HepG2 (cell line): Measurements from ENCODE around the gene TBXA2R. TPM values are rescaled to one million over a fixed set of nuclear protein-coding genes. Genes with fewer than 3 reads are reported as not detected.

Experiments
- AKAP8 ChIP-seq: sonication (generic); formaldehyde crosslinking; IDR thresholded peaks from 2 replicates; pipeline ENCODE4 v1.5.1; 2020; ENCODE audit warnings: mild to moderate bottlenecking, missing genetic modification reagents
- FOXP1 ChIP-seq, 2 experiments: fragments of 450-650 bp in 1 of 2; IDR thresholded peaks; 2 replicates each; pipeline ENCODE4 v1.6.1; 2017 to 2018; ENCODE audit warnings: antibody characterized with exemption in 1 of 2
- GFI1 ChIP-seq: sonication (generic); formaldehyde crosslinking; IDR thresholded peaks from 2 replicates; pipeline ENCODE4 v1.5.0; 2020; ENCODE audit warnings: missing genetic modification reagents, mild to moderate bottlenecking, borderline replicate concordance
- HDAC2 ChIP-seq: sonication (generic); formaldehyde crosslinking; IDR thresholded peaks from 2 replicates; pipeline ENCODE4 v1.4.0; 2020; ENCODE audit warnings: missing genetic modification reagents
- HOXA3 ChIP-seq: sonication (generic); formaldehyde crosslinking; IDR thresholded peaks from 2 replicates; pipeline ENCODE4 v1.5.0; 2020; ENCODE audit warnings: missing genetic modification reagents
- ISX ChIP-seq: sonication (generic); formaldehyde crosslinking; conservative IDR thresholded peaks from 2 replicates; pipeline ENCODE4 v1.5.0; 2020; ENCODE audit warnings: missing genetic modification reagents
- KLF15 ChIP-seq: sonication (generic); formaldehyde crosslinking; IDR thresholded peaks from 2 replicates; pipeline ENCODE4 v1.8.1; 2023; ENCODE audit warnings: borderline replicate concordance, mild to moderate bottlenecking, inconsistent platforms, missing genetic modification reagents, mixed read lengths
- MIER2 ChIP-seq: IDR thresholded peaks from 2 replicates; pipeline ENCODE4 v1.6.1; 2016; ENCODE audit warnings: missing biosample characterization, missing genetic modification reagents
- REPIN1 ChIP-seq: sonication (generic); formaldehyde crosslinking; IDR thresholded peaks from 2 replicates; pipeline ENCODE4 v1.8.0; 2022; ENCODE audit warnings: missing genetic modification reagents, low read depth, mild to moderate bottlenecking, borderline replicate concordance
- RNF2 ChIP-seq: fragments of 450-650 bp; conservative IDR thresholded peaks from 2 replicates; pipeline ENCODE4 v1.6.1; 2016; ENCODE audit warnings: low read depth
- XBP1 ChIP-seq: sonication (generic); formaldehyde crosslinking; IDR thresholded peaks from 2 replicates; pipeline ENCODE4 v1.5.0; 2020; ENCODE audit warnings: missing genetic modification reagents
- ZIK1 ChIP-seq: sonication (generic); formaldehyde crosslinking; IDR thresholded peaks from 2 replicates; pipeline ENCODE4 v1.5.0; 2020; ENCODE audit warnings: mild to moderate bottlenecking, low read depth, missing genetic modification reagents, borderline replicate concordance
- ZNF501 ChIP-seq: sonication (generic); formaldehyde crosslinking; IDR thresholded peaks from 2 replicates; pipeline ENCODE4 v1.5.1; 2020; ENCODE audit warnings: mild to moderate bottlenecking, moderate library complexity, missing genetic modification reagents
- ZNF572 ChIP-seq: sonication (generic); formaldehyde crosslinking; IDR thresholded peaks from 2 replicates; pipeline ENCODE4 v1.5.1; 2020; ENCODE audit warnings: mild to moderate bottlenecking, missing genetic modification reagents
- ZNF629 ChIP-seq: sonication (generic); formaldehyde crosslinking; conservative IDR thresholded peaks from 2 replicates; pipeline ENCODE4 v1.5.0; 2020; ENCODE audit warnings: missing genetic modification reagents
- polyA plus RNA-seq, 8 experiments: library from polyadenylated mRNA; depleted of rRNA in 3 of 8; stranded (reverse) in 7 of 8; unstranded in 1 of 8; fragments of >200 nt; fragmentation: Illumina TruSeq in 4 of 8; extraction: Trizol in 4 of 8; gene quantifications; 2 replicates each; pipeline versions ENCODE4 v1.2.1 to v1.2.3, GENCODE V29; 2011 to 2016; ENCODE audit warnings: low read depth in 4 of 8, missing spikeins in 1 of 8, mixed read lengths in 1 of 8; ENCODE audit not compliant: insufficient read depth in 1 of 8
- total RNA-seq, 5 experiments: library from RNA; depleted of rRNA; stranded (reverse); fragments of >200 nt; fragmentation: Illumina TruSeq; extraction: Trizol; gene quantifications; 2 replicates each; pipeline ENCODE4 v1.2.3, GENCODE V29; 2016; ENCODE audit warnings: low read depth in 1 of 5
- TF ChIP-seq, protein P1 (sequence below): sonication (generic); formaldehyde crosslinking; IDR thresholded peaks from 2 replicates; pipeline ENCODE4 v1.4.0; 2020; ENCODE audit warnings: missing genetic modification reagents, borderline replicate concordance
- TF ChIP-seq, protein P2 (sequence below): sonication (generic); formaldehyde crosslinking; IDR thresholded peaks from 2 replicates; pipeline ENCODE4 v1.9.0; 2022; ENCODE audit warnings: missing genetic modification reagents, mild to moderate bottlenecking, borderline replicate concordance
- TF ChIP-seq, protein P3 (sequence below): sonication (generic); formaldehyde crosslinking; IDR thresholded peaks from 2 replicates; pipeline ENCODE4 v1.5.1; 2020; ENCODE audit warnings: mild to moderate bottlenecking, missing genetic modification reagents, moderate library complexity
- TF ChIP-seq, protein P4 (sequence below): sonication (generic); formaldehyde crosslinking; IDR thresholded peaks from 2 replicates; pipeline ENCODE4 v1.4.0; 2020; ENCODE audit warnings: missing genetic modification reagents
- TF ChIP-seq, protein P5 (sequence below): sonication (generic); formaldehyde crosslinking; IDR thresholded peaks from 2 replicates; pipeline ENCODE4 v1.8.0; 2022; ENCODE audit warnings: missing genetic modification reagents, mild to moderate bottlenecking, inconsistent platforms, borderline replicate concordance

Gene TBXA2R
- total and polyA plus RNA-seq, 2 of the 13 experiments (the other 11 are each of a cell fraction or from before 2014, with no cell fraction given): 0.09 TPM; not detected in 1

DNA sequence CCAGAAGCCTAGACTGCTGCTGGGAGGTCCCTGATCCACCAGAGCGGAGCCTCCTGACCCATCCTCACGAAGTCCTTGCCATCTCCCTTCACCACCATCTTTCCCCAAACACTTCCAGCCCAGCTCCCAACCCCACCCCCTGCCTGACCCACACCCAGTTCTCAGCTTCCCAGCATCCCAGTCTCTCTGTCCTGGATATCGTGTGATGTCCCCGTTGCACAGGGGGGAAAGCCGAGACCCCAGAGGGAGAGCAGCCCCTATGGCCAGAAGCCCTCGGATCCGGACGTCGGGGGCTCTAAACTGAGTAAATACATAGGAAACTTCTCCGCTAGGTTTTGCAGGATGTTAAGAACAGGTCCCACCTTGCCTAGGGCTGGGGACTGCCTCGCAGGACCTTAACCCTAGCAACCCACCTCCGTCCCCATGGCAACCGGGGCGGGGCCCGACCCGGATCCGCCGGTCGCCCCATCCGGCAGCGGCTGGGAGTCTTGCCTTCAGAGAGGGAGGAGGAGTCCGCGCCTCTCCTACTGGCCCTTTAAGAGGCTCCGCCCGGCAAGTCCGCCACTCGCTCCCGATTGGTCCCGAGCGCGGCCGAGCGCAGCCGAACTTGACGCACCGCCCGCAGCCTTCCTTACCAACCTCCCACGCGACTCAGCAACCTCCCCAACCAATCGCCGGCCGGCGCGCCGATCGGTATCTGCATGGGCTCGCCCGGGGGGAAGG is 34.4 kb downstream of the TBXA2R start (continued):
- no peak for TF ChIP-seq XBP1 (CRISPR knock-in tag)
- TF ChIP-seq, protein P1, sequence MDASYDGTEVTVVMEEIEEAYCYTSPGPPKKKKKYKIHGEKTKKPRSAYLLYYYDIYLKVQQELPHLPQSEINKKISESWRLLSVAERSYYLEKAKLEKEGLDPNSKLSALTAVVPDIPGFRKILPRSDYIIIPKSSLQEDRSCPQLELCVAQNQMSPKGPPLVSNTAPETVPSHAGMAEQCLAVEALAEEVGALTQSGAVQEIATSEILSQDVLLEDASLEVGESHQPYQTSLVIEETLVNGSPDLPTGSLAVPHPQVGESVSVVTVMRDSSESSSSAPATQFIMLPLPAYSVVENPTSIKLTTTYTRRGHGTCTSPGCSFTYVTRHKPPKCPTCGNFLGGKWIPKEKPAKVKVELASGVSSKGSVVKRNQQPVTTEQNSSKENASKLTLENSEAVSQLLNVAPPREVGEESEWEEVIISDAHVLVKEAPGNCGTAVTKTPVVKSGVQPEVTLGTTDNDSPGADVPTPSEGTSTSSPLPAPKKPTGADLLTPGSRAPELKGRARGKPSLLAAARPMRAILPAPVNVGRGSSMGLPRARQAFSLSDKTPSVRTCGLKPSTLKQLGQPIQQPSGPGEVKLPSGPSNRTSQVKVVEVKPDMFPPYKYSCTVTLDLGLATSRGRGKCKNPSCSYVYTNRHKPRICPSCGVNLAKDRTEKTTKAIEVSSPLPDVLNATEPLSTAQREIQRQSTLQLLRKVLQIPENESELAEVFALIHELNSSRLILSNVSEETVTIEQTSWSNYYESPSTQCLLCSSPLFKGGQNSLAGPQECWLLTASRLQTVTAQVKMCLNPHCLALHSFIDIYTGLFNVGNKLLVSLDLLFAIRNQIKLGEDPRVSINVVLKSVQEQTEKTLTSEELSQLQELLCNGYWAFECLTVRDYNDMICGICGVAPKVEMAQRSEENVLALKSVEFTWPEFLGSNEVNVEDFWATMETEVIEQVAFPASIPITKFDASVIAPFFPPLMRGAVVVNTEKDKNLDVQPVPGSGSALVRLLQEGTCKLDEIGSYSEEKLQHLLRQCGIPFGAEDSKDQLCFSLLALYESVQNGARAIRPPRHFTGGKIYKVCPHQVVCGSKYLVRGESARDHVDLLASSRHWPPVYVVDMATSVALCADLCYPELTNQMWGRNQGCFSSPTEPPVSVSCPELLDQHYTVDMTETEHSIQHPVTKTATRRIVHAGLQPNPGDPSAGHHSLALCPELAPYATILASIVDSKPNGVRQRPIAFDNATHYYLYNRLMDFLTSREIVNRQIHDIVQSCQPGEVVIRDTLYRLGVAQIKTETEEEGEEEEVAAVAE (CRISPR knock-in tag): no peak
- TF ChIP-seq, protein P2, sequence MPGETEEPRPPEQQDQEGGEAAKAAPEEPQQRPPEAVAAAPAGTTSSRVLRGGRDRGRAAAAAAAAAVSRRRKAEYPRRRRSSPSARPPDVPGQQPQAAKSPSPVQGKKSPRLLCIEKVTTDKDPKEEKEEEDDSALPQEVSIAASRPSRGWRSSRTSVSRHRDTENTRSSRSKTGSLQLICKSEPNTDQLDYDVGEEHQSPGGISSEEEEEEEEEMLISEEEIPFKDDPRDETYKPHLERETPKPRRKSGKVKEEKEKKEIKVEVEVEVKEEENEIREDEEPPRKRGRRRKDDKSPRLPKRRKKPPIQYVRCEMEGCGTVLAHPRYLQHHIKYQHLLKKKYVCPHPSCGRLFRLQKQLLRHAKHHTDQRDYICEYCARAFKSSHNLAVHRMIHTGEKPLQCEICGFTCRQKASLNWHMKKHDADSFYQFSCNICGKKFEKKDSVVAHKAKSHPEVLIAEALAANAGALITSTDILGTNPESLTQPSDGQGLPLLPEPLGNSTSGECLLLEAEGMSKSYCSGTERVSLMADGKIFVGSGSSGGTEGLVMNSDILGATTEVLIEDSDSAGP (CRISPR knock-in tag): peak; percentile 100
- TF ChIP-seq ZNF572 (CRISPR knock-in tag): 0 out of 2 replicates have a peak, but pooled peaks have one; percentile 23
- TF ChIP-seq, protein P3, sequence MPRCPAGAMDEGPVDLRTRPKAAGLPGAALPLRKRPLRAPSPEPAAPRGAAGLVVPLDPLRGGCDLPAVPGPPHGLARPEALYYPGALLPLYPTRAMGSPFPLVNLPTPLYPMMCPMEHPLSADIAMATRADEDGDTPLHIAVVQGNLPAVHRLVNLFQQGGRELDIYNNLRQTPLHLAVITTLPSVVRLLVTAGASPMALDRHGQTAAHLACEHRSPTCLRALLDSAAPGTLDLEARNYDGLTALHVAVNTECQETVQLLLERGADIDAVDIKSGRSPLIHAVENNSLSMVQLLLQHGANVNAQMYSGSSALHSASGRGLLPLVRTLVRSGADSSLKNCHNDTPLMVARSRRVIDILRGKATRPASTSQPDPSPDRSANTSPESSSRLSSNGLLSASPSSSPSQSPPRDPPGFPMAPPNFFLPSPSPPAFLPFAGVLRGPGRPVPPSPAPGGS: no peak
- TF ChIP-seq ZNF501 (CRISPR knock-in tag): peak; percentile 43; the same call in 1 of the 2 replicates
- TF ChIP-seq GFI1: no peak
- TF ChIP-seq ZNF629 (CRISPR knock-in tag): no peak
- TF ChIP-seq, protein P4, sequence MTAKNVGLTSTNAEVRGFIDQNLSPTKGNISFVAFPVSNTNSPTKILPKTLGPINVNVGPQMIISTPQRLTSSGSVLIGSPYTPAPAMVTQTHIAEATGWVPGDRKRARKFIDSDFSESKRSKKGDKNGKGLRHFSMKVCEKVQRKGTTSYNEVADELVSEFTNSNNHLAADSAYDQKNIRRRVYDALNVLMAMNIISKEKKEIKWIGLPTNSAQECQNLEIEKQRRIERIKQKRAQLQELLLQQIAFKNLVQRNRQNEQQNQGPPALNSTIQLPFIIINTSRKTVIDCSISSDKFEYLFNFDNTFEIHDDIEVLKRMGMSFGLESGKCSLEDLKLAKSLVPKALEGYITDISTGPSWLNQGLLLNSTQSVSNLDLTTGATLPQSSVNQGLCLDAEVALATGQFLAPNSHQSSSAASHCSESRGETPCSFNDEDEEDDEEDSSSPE (CRISPR knock-in tag): peak; percentile 50; the same call in 1 of the 2 replicates
- TF ChIP-seq RNF2: no peak
- TF ChIP-seq, protein P5, sequence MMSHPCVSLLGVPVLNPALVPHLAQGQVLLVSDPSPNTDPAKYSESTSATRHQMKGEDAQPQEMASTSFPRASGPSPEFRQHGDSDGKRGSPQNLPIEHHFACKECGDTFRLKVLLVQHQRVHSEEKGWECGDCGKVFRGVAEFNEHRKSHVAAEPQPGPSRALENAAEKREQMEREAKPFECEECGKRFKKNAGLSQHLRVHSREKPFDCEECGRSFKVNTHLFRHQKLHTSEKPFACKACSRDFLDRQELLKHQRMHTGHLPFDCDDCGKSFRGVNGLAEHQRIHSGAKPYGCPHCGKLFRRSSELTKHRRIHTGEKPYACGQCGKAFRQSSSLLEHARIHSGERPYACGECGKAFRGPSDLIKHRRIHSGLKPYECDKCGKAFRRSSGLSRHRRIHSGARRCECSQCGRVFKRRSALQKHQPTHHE (CRISPR knock-in tag): no peak
- no peak for TF ChIP-seq MIER2 (CRISPR knock-in tag)
- no peak for TF ChIP-seq AKAP8 (CRISPR knock-in tag)
- TF ChIP-seq ZIK1 (CRISPR knock-in tag): no peak
- TF ChIP-seq FOXP1 (IDR thresholded peaks at IDR 0.05): no peak
- no peak for TF ChIP-seq FOXP1 (CRISPR knock-in tag; IDR thresholded peaks at IDR 0.05)
- TF ChIP-seq REPIN1 (CRISPR knock-in tag): no peak
- peak; percentile 11; the same call in 1 of the 2 replicates for TF ChIP-seq HDAC2 (CRISPR knock-in tag)
- peak; percentile 22; the same call in 1 of the 2 replicates for TF ChIP-seq HOXA3 (CRISPR knock-in tag)
- no peak for TF ChIP-seq ISX (CRISPR knock-in tag)
- TF ChIP-seq KLF15 (CRISPR knock-in tag): no peak
